ENCODE results near the gene DYRK2.

The DYRK2 gene

GRCh38 chr12:67646775-67647174 lies 1.8 kb upstream of the DYRK2 start:
- no peak for DNase-seq

GRCh38 chr12:67647181-67647798 lies 1.3 kb upstream of the DYRK2 start:
- DNase-seq = peak in 3 of 14 donors; percentile 23 to 56 (median 47)

GRCh38 chr12:67647799-67648520 lies 585 bp upstream of the DYRK2 start:
- peak in 11 of 14 donors; percentile 39 to 75 (median 56) for DNase-seq

GRCh38 chr12:67649261-67649569 lies 670 bp downstream of the DYRK2 start:
- DNase-seq = peak in 2 of 14 donors; percentile 26 to 62

- DNase-seq = peak in 9 of 14 donors; percentile 26 to 65 (median 48)
Observed at GRCh38 chr12:67649570-67650387, 1.2 kb downstream of the DYRK2 start.

GRCh38 chr12:67650388-67651131 lies 2.0 kb downstream of the DYRK2 start:
- peak in 6 of 14 donors; percentile 41 to 54 (median 48) for DNase-seq

GRCh38 chr12:67651132-67651695 lies 2.7 kb downstream of the DYRK2 start:
- DNase-seq = peak in 3 of 14 donors; percentile 6 to 12 (median 9)

GRCh38 chr12:67655829-67656228 lies 7.3 kb downstream of the DYRK2 start:
- no peak for DNase-seq

- DNase-seq = no peak
Observed at GRCh38 chr12:67656251-67656650, 7.7 kb downstream of the DYRK2 start.

GRCh38 chr12:67658486-67658885 lies 9.9 kb downstream of the DYRK2 start:
- DNase-seq = no peak

- no peak for DNase-seq
Observed at GRCh38 chr12:67659292-67659691, 10.7 kb downstream of the DYRK2 start.

GRCh38 chr12:67661311-67662021 lies 12.9 kb downstream of the DYRK2 start:
- DNase-seq = no peak

GRCh38 chr12:67662910-67663538 lies 14.5 kb downstream of the DYRK2 start:
- DNase-seq = no peak

GRCh38 chr12:67664171-67664570 lies 15.6 kb downstream of the DYRK2 start:
- no peak for DNase-seq

- no peak for DNase-seq
Observed at GRCh38 chr12:67665679-67666078, 17.1 kb downstream of the DYRK2 start.

GRCh38 chr12:67666605-67667004 lies 18.1 kb downstream of the DYRK2 start:
- no peak for DNase-seq

- peak in 4 of 14 donors; percentile 11 to 34 (median 14) for DNase-seq
Observed at GRCh38 chr12:67667276-67668073, 18.9 kb downstream of the DYRK2 start.

GRCh38 chr12:67669217-67669933 lies 20.8 kb downstream of the DYRK2 start:
- DNase-seq = no peak

- DNase-seq = no peak
Observed at GRCh38 chr12:67669934-67670631, 21.5 kb downstream of the DYRK2 start.
